IMR-90 (cell line): ENCODE results near the gene PTGES2. TPM values are rescaled to one million over a fixed set of nuclear protein-coding genes. Genes with fewer than 3 reads are reported as not detected.

Source experiments
- ATAC-seq: fragments of 200-7000 bp; cut with Tn5 transposase; 2 replicates; pipeline ENCODE4 v1.9.1; 2020; ENCODE audit warnings: low read depth, mild to moderate bottlenecking, moderate library complexity
- BruUV-seq: library from RNA; stranded (reverse); fragments of 400-500 nt; replicated peaks from 2 replicates; lab custom pipeline; 2021; lab: Mats Ljungman, UMichigan
- CTCF ChIA-PET: fragments of 300-600 bp; formaldehyde crosslinking; extraction: SDS; loops from one replicate; lab custom pipeline; 2021; ENCODE audit warnings: antibody characterized with exemption; lab: Yijun Ruan, JAX
- POLR2A ChIA-PET: fragments of 300-600 bp; sonication (Branson Sonifier 250); formaldehyde crosslinking; loops from one replicate; lab custom pipeline; 2022; ENCODE audit warnings: antibody characterized with exemption; ENCODE audit not compliant: unreplicated experiment; lab: Charles Lee
- DNase-seq: peaks from one replicate; pipeline ENCODE4 v3.0.0; 2013
- H2AFZ ChIP-seq: replicated peaks from 2 replicates; pipeline ENCODE3; 2013; ENCODE audit warnings: low read length, mild to moderate bottlenecking; ENCODE audit not compliant: poor library complexity
- H2AK5ac ChIP-seq: 2 replicates; pipeline ENCODE4 v1.6.1; 2013; ENCODE audit warnings: low read depth, low read length, inconsistent platforms
- H2AK9ac ChIP-seq: replicated peaks from 2 replicates; pipeline ENCODE3; 2013; ENCODE audit warnings: mild to moderate bottlenecking, low read depth, low read length, moderate library complexity; ENCODE audit not compliant: poor library complexity
- H2BK120ac ChIP-seq: 2 replicates; pipeline ENCODE4 v1.6.1; 2013; ENCODE audit warnings: low read depth, low read length, inconsistent platforms
- H2BK15ac ChIP-seq: 3 replicates; pipeline ENCODE4 v1.6.1; 2013; ENCODE audit warnings: low read depth, low read length, inconsistent platforms
- H2BK20ac ChIP-seq: 2 replicates; pipeline ENCODE4 v1.6.1; 2013; ENCODE audit warnings: low read depth, mild to moderate bottlenecking, inconsistent platforms, low read length, moderate library complexity
- H2BK5ac ChIP-seq: 2 replicates; pipeline ENCODE4 v1.6.1; 2013; ENCODE audit warnings: mild to moderate bottlenecking, low read depth, low read length, inconsistent platforms; ENCODE audit not compliant: poor library complexity, severe bottlenecking
- H3K14ac ChIP-seq: replicated peaks from 2 replicates; pipeline ENCODE4 v1.6.1; 2013; ENCODE audit warnings: low read depth, low read length, inconsistent platforms
- H3K18ac ChIP-seq: 2 replicates; pipeline ENCODE4 v1.6.1; 2013; ENCODE audit warnings: low read depth, low read length, control low read depth
- H3K23ac ChIP-seq: 2 replicates; pipeline ENCODE4 v1.6.1; 2013; ENCODE audit warnings: low read depth, low read length, inconsistent platforms
- H3K27ac ChIP-seq: 2 replicates; pipeline ENCODE4 v1.5.1; 2013; ENCODE audit warnings: mild to moderate bottlenecking, control low read depth, low read length; ENCODE audit not compliant: insufficient read depth
- H3K27me3 ChIP-seq: 2 replicates; pipeline ENCODE4 v1.6.1; 2013; ENCODE audit warnings: low read length; ENCODE audit not compliant: control insufficient read depth, insufficient read depth
- H3K36me3 ChIP-seq: 2 replicates; pipeline ENCODE4 v1.6.1; 2013; ENCODE audit warnings: low read length, mixed read lengths; ENCODE audit not compliant: control insufficient read depth, insufficient read depth
- H3K4ac ChIP-seq: 2 replicates; pipeline ENCODE4 v1.6.1; 2013; ENCODE audit warnings: low read depth, low read length, inconsistent platforms
- H3K4me1 ChIP-seq: 2 replicates; pipeline ENCODE4 v1.6.1; 2013; ENCODE audit warnings: low read length, mixed read lengths; ENCODE audit not compliant: control insufficient read depth, insufficient read depth
- H3K4me2 ChIP-seq: 2 replicates; pipeline ENCODE4 v1.6.1; 2013; ENCODE audit warnings: low read depth, mild to moderate bottlenecking, control low read depth, low read length, moderate library complexity
- H3K4me3 ChIP-seq: 2 replicates; pipeline ENCODE4 v1.5.1; 2013; ENCODE audit warnings: low read depth, mild to moderate bottlenecking, control low read depth, low read length, moderate library complexity; ENCODE audit not compliant: insufficient read depth
- H3K56ac ChIP-seq: 2 replicates; pipeline ENCODE4 v1.6.1; 2013; ENCODE audit warnings: low read length, inconsistent platforms; ENCODE audit not compliant: insufficient read depth; ENCODE audit errors: extremely low read depth
- H3K79me1 ChIP-seq, 2 experiments: 2 replicates each; pipeline ENCODE4 v1.6.1; 2013; ENCODE audit warnings: low read length in 2 of 2, inconsistent platforms in 1 of 2, low read depth in 1 of 2
- H3K9ac ChIP-seq: 2 replicates; pipeline ENCODE4 v1.6.1; 2013; ENCODE audit warnings: low read depth, low read length, control low read depth
- H3K9me1 ChIP-seq: 2 replicates; pipeline ENCODE4 v1.6.1; 2013; ENCODE audit warnings: low read length, inconsistent platforms; ENCODE audit not compliant: insufficient read depth
- H3K9me3 ChIP-seq: 2 replicates; pipeline ENCODE4 v1.6.1; 2013; ENCODE audit warnings: low read length; ENCODE audit not compliant: control insufficient read depth, insufficient read depth
- H4K20me1 ChIP-seq: 2 replicates; pipeline ENCODE4 v1.6.1; 2013; ENCODE audit warnings: low read length, inconsistent platforms; ENCODE audit not compliant: insufficient read depth
- H4K5ac ChIP-seq: 2 replicates; pipeline ENCODE4 v1.6.1; 2013; ENCODE audit warnings: mild to moderate bottlenecking, low read depth, low read length, control low read depth
- H4K8ac ChIP-seq, 2 experiments: 2 replicates each; pipeline ENCODE4 v1.6.1; 2013; ENCODE audit warnings: low read depth in 2 of 2, low read length in 2 of 2, control low read depth in 1 of 2, inconsistent platforms in 1 of 2
- H4K91ac ChIP-seq: 2 replicates; pipeline ENCODE4 v1.6.1; 2013; ENCODE audit warnings: low read depth, low read length, inconsistent platforms; ENCODE audit not compliant: insufficient read depth
- BHLHE40 ChIP-seq: fragments of 150-350 bp; IDR thresholded peaks from 2 replicates; pipeline ENCODE4 v1.6.1; 2016; ENCODE audit warnings: mild to moderate bottlenecking, low read depth, low read length
- CEBPB ChIP-seq: IDR thresholded peaks from 2 replicates; pipeline ENCODE4 v1.6.1; 2012; ENCODE audit warnings: low read depth, low read length, improper control_type of control experiment
- CHD1 ChIP-seq: IDR thresholded peaks from 2 replicates; pipeline ENCODE4 v1.6.1; 2012; ENCODE audit warnings: low read depth, low read length, improper control_type of control experiment
- CTCF ChIP-seq: conservative IDR thresholded peaks from 2 replicates; pipeline ENCODE4 v1.5.1; 2012; ENCODE audit warnings: mild to moderate bottlenecking, low read depth, low read length, improper control_type of control experiment
- ELK1 ChIP-seq: fragments of 150-350 bp; IDR thresholded peaks from 2 replicates; pipeline ENCODE4 v1.6.1; 2016; ENCODE audit warnings: low read depth, mild to moderate bottlenecking, low read length, moderate library complexity, borderline replicate concordance
- MAFK ChIP-seq: IDR thresholded peaks from 2 replicates; pipeline ENCODE4 v1.6.1; 2012; ENCODE audit warnings: low read depth, low read length, improper control_type of control experiment
- MAZ ChIP-seq: IDR thresholded peaks from 2 replicates; pipeline ENCODE4 v1.6.1; 2012; ENCODE audit warnings: low read depth, mild to moderate bottlenecking, low read length, improper control_type of control experiment, moderate library complexity, borderline replicate concordance
- MXI1 ChIP-seq: IDR thresholded peaks from 2 replicates; pipeline ENCODE4 v1.6.1; 2012; ENCODE audit warnings: low read depth, mild to moderate bottlenecking, low read length, moderate library complexity, borderline replicate concordance
- NFE2L2 ChIP-seq: fragments of 150-350 bp; IDR thresholded peaks from 2 replicates; pipeline ENCODE4 v1.6.1; 2016; ENCODE audit warnings: low read depth, mild to moderate bottlenecking, low read length
- POLR2A ChIP-seq: IDR thresholded peaks from 2 replicates; pipeline ENCODE4 v1.6.1; 2012; ENCODE audit warnings: mild to moderate bottlenecking, low read depth, low read length
- RAD21 ChIP-seq: IDR thresholded peaks from 2 replicates; pipeline ENCODE4 v1.6.1; 2012; ENCODE audit warnings: low read length, improper control_type of control experiment
- RCOR1 ChIP-seq: IDR thresholded peaks from 2 replicates; pipeline ENCODE4 v1.6.1; 2012; ENCODE audit warnings: mild to moderate bottlenecking, low read length, improper control_type of control experiment; ENCODE audit not compliant: insufficient replicate concordance
- RFX5 ChIP-seq: IDR thresholded peaks from 2 replicates; pipeline ENCODE4 v1.8.0; 2012; ENCODE audit warnings: low read depth, mild to moderate bottlenecking, low read length, moderate library complexity
- SMC3 ChIP-seq: fragments of 150-350 bp; IDR thresholded peaks from 2 replicates; pipeline ENCODE4 v1.6.1; 2016; ENCODE audit warnings: low read depth, mild to moderate bottlenecking, antibody characterized with exemption, low read length, moderate library complexity
- USF2 ChIP-seq: fragments of 150-350 bp; IDR thresholded peaks from 2 replicates; pipeline ENCODE4 v1.6.1; 2017; ENCODE audit warnings: mild to moderate bottlenecking, antibody characterized with exemption, low read length, low read depth
- WGBS, 2 experiments: methylation state at CpG; one replicate each; pipeline versions ENCODE4 v1.1.5 to v1.1.7; 2013; ENCODE audit warnings: missing lambda C conversion rate in 2 of 2; ENCODE audit not compliant: insufficient read length in 1 of 2; ENCODE audit errors: extremely low coverage in 2 of 2; 5-methylcytosine and 5-hydroxymethylcytosine counted together
- dilution Hi-C: fragments of 300-500 bp; cut with HindIII; formaldehyde crosslinking; loops from one replicate; pipeline ENCODE4 v1.14.3; 2018; ENCODE audit warnings: low sequenced_read_pairs; ENCODE audit not compliant: unreplicated experiment
- in situ Hi-C: fragments of 300-500 bp; cut with MboI; formaldehyde crosslinking; loops from 3 replicates; pipeline ENCODE4 v1.14.3; 2019; ENCODE audit warnings: low sequenced_read_pairs, inconsistent platforms, mixed read lengths
- intact Hi-C: fragments of 100-400 bp; cut with micrococcal nuclease; formaldehyde crosslinking; loops from 2 replicates; pipeline ENCODE4 v1.10.0; 2022
- polyA plus RNA-seq, 3 experiments: library from polyadenylated mRNA; depleted of rRNA; stranded (reverse); fragments of >200 nt; gene quantifications; 2 replicates each; pipeline ENCODE4 v1.2.3, GENCODE V29; 2012; ENCODE audit warnings: low replicate concordance in 1 of 3
- total RNA-seq: library from RNA; depleted of rRNA; stranded (reverse); fragments of >200 nt; gene quantifications from 2 replicates; pipeline ENCODE4 v1.2.3, GENCODE V29; 2012

Gene PTGES2
- total and polyA plus RNA-seq, 2 of the 4 experiments (the other 2 are of a cell fraction): 100 to 107 TPM

- Histone ChIP-seq H3K23ac (no peak overlapping the region), H3K4me2 (peak overlapping the region; percentile 78), H2AK9ac (no peak overlapping the region), H2BK5ac (peak overlapping the region; percentile 68), H2BK15ac (peak overlapping the region; percentile 29; the same call in 2 of the 3 replicates), H3K56ac (no peak overlapping the region), H3K4ac (peak overlapping the region; percentile 70), H3K4me1 (peaks cover 46% of the 10 kb centered on the region), H3K9ac (no peak overlapping the region; the same call in 1 of the 2 replicates), H2AK5ac (peak overlapping the region; percentile 93), H3K27ac (peak overlapping the region; percentile 49; the same call in 1 of the 2 replicates), H3K9me1 (peaks cover 20% of the 10 kb centered on the region; the same call in 1 of the 2 replicates), H4K8ac (peak overlapping the region in 1 of 2 experiments; percentile 65; a peak in 1 of 4 replicates), H2BK120ac (peak overlapping the region; percentile 73), H3K27me3 (no peaks in the 10 kb centered on the region), H2BK20ac (peak overlapping the region; percentile 69; the same call in 1 of the 2 replicates), H3K79me1 (peaks cover 40 to 84% of the 10 kb centered on the region in 2 experiments), H3K18ac (peak overlapping the region; percentile 5; the same call in 1 of the 2 replicates), H3K4me3 (no peak overlapping the region), H4K91ac (peak overlapping the region; percentile 59), H3K36me3 (no peaks in the 10 kb centered on the region), H3K14ac (peak overlapping the region; percentile 18), H2AFZ (peak overlapping the region; percentile 23), H4K20me1 (peaks cover 26% of the 10 kb centered on the region), H4K5ac (no peak overlapping the region; the same call in 1 of the 2 replicates), H3K9me3 (no peaks in the 10 kb centered on the region)
- POLR2A ChIA-PET: no interaction called here
- ATAC-seq: no peak
- BruUV-seq: no TSS peak
- in situ Hi-C loops (loop anchor here (5.0 kb wide), 1 partner anchor 158 kb away; the partner anchor contains the start of gene DPM2), intact Hi-C loops (loop anchor here (5.0 kb wide), 1 partner anchor 153 kb away; no protein-coding TSS in a partner anchor), dilution Hi-C loops (no loop called here)
- 76% methylated on average over 4 of the region's 11 CpGs; no CpG with 5 or more reads in 1 of the 2 experiments for WGBS, 2 experiments
- CTCF ChIA-PET: no interaction called here
- DNase-seq: no peak
- TF ChIP-seq CTCF (no peak), CEBPB (no peak), RCOR1 (no peak), USF2 (no peak), NFE2L2 (no peak), POLR2A (no peak), CHD1 (no peak), SMC3 (no peak), BHLHE40 (no peak), MAZ (no peak), RFX5 (no peak), MAFK (no peak), ELK1 (no peak), MXI1 (no peak), RAD21 (no peak)
Measured at GRCh38 chr9:128094950-128095544, 32.5 kb downstream of the PTGES2 start.
